ENCODE data around the gene ACRBP.

Gene ACRBP

DNA sequence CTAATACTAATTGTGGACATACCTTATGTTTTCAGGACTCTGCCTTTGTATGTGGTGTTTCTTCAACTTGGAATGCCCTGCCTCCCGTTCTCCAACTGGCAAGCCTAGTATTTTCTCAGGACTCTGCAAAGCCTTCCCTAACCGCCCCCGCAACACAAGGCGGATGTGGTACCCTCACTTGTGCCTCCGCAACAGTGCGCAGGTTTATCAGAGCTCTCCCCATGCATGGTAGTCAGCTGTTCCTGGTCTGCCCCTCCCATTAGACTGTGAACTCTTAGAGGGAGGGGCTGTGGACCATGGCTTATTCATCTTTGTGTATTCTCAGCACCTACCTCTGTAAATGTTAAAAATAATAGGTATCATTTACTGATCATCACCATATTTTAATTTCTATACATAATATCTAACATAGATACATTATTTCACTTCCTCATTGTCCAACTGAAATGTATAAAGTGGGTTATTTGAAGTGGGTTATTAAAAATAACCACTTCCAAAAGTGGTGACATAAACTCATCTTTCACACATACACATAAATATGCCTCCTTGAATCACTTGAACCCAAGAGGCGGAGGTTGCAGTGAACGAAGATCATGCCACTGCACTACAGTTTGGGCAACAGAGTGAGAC, 20.5 kb downstream of the ACRBP start:
- ChIA-PET CTCF (interaction anchor here (0.8 to 1.1 kb wide), 4 partner anchors 8 to 62 kb away, joined by 3 to 5 read pairs (median 3); no protein-coding TSS in a partner anchor), POLR2A (no interaction called here)
- no peak for TF ChIP-seq CTCF (IDR thresholded peaks at IDR 0.05; ENCODE audit: insufficient read depth, low read length, missing control alignments)
- H3K4me3 ChIP-seq (ENCODE audit: low read depth, low read length): no peak overlapping the region
- no peak for DNase-seq (ENCODE audit: low read depth, low spot score)

- no peak for DNase-seq (ENCODE audit: low read depth, low spot score)
- TF ChIP-seq CTCF (IDR thresholded peaks at IDR 0.05; ENCODE audit: insufficient read depth, low read length, missing control alignments): no peak
- POLR2A ChIA-PET: no interaction called here
- CTCF ChIA-PET: interaction anchor here (0.8 to 8.0 kb wide), 20 partner anchors 10 to 252 kb away, joined by 3 to 99 read pairs (median 5); partner anchors contain the start of genes LPAR5, PTMS and SPSB2
- no peak overlapping the region; the same call in 1 of the 2 replicates for H3K4me3 ChIP-seq (ENCODE audit: low read depth, low read length)
Observed at GRCh38 chr12:6620885-6621274, 26.4 kb downstream of the ACRBP start.

GRCh38 chr12:6620137-6620884, 26.9 kb downstream of the ACRBP start:
- POLR2A ChIA-PET: no interaction called here
- CTCF ChIA-PET: interaction anchor here (0.7 to 8.0 kb wide), 24 partner anchors 10 to 208 kb away, joined by 3 to 99 read pairs (median 4); partner anchors contain the start of genes CD4, LPAR5 and P3H3
- H3K4me3 ChIP-seq (ENCODE audit: low read depth, low read length): peak overlapping the region; percentile 18; the same call in 1 of the 2 replicates
- DNase-seq (ENCODE audit: low read depth, low spot score): no peak
- TF ChIP-seq CTCF (IDR thresholded peaks at IDR 0.05; ENCODE audit: insufficient read depth, low read length, missing control alignments): peak; percentile 73

- no peak for DNase-seq (ENCODE audit: low read depth, low spot score)
- ChIA-PET CTCF (interaction anchor here (0.7 to 8.0 kb wide), 28 partner anchors 9 to 346 kb away, joined by 3 to 99 read pairs (median 4); partner anchors contain the start of genes CD4, MLF2 and SPSB2), POLR2A (interaction anchor here (0.6 kb wide), 2 partner anchors 263 to 354 kb away, joined by 3 read pairs; no protein-coding TSS in a partner anchor)
- no peak for TF ChIP-seq CTCF (IDR thresholded peaks at IDR 0.05; ENCODE audit: insufficient read depth, low read length, missing control alignments)
- no peak overlapping the region for H3K4me3 ChIP-seq (ENCODE audit: low read depth, low read length)
Observed at GRCh38 chr12:6618483-6619225, 28.6 kb downstream of the ACRBP start.

- no peak for TF ChIP-seq CTCF (IDR thresholded peaks at IDR 0.05; ENCODE audit: insufficient read depth, low read length, missing control alignments)
- ChIA-PET CTCF (interaction anchor here (0.6 to 5.0 kb wide), 13 partner anchors 8 to 214 kb away, joined by 3 to 34 read pairs (median 4); partner anchors contain the start of gene ZNF384), POLR2A (interaction anchor here (0.7 kb wide), 1 partner anchor 84 kb away, joined by 3 read pairs; no protein-coding TSS in a partner anchor)
- no peak for DNase-seq (ENCODE audit: low read depth, low spot score)
- no peak overlapping the region for H3K4me3 ChIP-seq (ENCODE audit: low read depth, low read length)
Observed at GRCh38 chr12:6615802-6616201, 31.4 kb downstream of the ACRBP start.

Measured in AG04449 (cell line).